ENCODE results near the gene BABAM2.

DNA sequence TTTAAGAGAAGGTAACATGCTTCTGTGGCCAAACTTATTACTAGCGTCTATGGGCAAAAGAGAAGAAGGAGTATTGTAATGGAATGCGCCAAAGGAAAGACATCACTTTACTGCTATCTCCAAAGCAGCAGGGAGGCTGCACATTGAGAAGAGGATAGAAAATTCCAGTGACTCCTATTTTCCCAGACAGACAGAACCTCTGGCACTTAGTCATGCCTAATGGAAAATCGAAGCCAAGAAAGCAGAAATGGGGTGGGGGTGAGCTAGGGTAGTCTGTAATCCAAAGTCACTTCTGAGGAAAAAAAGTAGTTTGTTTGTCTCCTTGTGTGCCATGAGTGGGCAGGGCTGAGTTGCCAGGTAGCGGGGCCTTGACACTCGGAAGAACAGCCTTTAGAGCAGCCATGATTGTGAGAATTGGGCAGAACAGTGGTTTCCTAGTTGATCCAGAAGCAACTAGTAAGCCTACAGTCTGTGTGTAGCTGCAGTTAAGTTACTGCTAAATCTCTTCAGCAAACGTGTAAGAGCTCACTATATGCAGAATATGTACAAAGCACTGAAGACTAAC is 422.8 kb downstream of the BABAM2 start:
- TF ChIP-seq EP300 (IDR thresholded peaks at IDR 0.05) (no peak), POLR2A (IDR thresholded peaks at IDR 0.05) (no peak)
- TF ChIP-seq, protein P1, sequence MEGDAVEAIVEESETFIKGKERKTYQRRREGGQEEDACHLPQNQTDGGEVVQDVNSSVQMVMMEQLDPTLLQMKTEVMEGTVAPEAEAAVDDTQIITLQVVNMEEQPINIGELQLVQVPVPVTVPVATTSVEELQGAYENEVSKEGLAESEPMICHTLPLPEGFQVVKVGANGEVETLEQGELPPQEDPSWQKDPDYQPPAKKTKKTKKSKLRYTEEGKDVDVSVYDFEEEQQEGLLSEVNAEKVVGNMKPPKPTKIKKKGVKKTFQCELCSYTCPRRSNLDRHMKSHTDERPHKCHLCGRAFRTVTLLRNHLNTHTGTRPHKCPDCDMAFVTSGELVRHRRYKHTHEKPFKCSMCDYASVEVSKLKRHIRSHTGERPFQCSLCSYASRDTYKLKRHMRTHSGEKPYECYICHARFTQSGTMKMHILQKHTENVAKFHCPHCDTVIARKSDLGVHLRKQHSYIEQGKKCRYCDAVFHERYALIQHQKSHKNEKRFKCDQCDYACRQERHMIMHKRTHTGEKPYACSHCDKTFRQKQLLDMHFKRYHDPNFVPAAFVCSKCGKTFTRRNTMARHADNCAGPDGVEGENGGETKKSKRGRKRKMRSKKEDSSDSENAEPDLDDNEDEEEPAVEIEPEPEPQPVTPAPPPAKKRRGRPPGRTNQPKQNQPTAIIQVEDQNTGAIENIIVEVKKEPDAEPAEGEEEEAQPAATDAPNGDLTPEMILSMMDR (IDR thresholded peaks at IDR 0.05): no peak

Measured in sigmoid colon (tissue), 4 donors.